PC-9 (cell line): ENCODE results near the gene RHO.

Source experiments
- EZH2 ChIP-seq: fragments of 200-600 bp; sonication (generic); IDR thresholded peaks from 2 replicates; pipeline ENCODE4 v1.8.0; 2017; ENCODE audit warnings: antibody characterized with exemption, low read depth
- TF ChIP-seq, protein P1 (sequence below): fragments of 200-600 bp; sonication (generic); conservative IDR thresholded peaks from 2 replicates; pipeline ENCODE4 v1.6.1; 2017; ENCODE audit warnings: mixed run types, antibody characterized with exemption, mild to moderate bottlenecking, moderate library complexity

DNA sequence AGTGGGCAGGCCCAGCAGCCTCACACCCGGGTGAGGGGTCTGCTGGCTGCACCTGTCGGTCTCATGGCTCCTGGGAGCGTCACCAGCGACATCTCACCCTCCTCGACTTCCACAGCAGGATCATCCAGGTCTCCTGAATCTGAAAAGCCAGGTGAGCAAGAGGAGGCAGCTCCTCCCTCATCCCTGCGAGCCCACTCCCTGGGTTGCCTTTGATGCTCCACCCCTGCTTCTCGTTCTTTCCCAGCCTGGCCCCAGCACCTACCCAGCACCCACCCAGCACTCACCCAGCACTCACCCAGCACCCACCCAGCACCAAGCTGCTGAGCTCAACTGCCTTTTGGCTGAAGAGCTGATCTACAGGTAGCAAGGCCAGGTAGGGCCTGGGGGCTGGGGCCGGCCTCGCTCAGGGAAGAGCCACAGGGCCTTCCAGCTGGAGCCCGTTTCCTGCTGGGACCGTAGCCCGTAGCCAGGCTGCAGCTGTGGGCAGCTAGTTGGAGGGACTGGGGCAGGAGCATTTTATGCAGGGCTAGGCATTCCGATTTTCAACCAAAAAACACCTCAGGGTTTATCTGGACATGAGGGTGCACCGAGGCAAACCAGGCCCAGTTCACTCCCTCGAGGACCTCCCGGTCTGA lies 14.8 kb downstream of the RHO start, which contains the start of gene H1-8:
- TF ChIP-seq, protein P1, sequence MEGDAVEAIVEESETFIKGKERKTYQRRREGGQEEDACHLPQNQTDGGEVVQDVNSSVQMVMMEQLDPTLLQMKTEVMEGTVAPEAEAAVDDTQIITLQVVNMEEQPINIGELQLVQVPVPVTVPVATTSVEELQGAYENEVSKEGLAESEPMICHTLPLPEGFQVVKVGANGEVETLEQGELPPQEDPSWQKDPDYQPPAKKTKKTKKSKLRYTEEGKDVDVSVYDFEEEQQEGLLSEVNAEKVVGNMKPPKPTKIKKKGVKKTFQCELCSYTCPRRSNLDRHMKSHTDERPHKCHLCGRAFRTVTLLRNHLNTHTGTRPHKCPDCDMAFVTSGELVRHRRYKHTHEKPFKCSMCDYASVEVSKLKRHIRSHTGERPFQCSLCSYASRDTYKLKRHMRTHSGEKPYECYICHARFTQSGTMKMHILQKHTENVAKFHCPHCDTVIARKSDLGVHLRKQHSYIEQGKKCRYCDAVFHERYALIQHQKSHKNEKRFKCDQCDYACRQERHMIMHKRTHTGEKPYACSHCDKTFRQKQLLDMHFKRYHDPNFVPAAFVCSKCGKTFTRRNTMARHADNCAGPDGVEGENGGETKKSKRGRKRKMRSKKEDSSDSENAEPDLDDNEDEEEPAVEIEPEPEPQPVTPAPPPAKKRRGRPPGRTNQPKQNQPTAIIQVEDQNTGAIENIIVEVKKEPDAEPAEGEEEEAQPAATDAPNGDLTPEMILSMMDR: no peak
- no peak for TF ChIP-seq EZH2
